Panc1 (cell line): ENCODE results near the gene CA10.

Source experiments
- POLR2AphosphoS5 ChIP-seq: IDR thresholded peaks from 2 replicates; pipeline ENCODE4 v1.6.1; 2012; ENCODE audit warnings: mild to moderate bottlenecking, low read depth, low read length, moderate library complexity
- SIN3A ChIP-seq: IDR thresholded peaks from 2 replicates; pipeline ENCODE4 v1.6.1; 2012; ENCODE audit warnings: low read depth, mild to moderate bottlenecking, low read length, moderate library complexity, borderline replicate concordance; ENCODE audit not compliant: insufficient read depth
- TF ChIP-seq, protein P1 (sequence below): fragments of 450-650 bp; IDR thresholded peaks from 2 replicates; pipeline ENCODE4 v1.5.1; 2017; ENCODE audit warnings: mild to moderate bottlenecking
- TF ChIP-seq, protein P2 (sequence below), 2 experiments: IDR thresholded peaks; 2 replicates each; pipeline ENCODE4 v1.6.1; 2011 to 2012; ENCODE audit warnings: low read depth in 2 of 2, control low read depth in 1 of 2, low read length in 1 of 2, mild to moderate bottlenecking in 1 of 2, moderate library complexity in 1 of 2; ENCODE audit not compliant: insufficient read depth in 1 of 2

DNA sequence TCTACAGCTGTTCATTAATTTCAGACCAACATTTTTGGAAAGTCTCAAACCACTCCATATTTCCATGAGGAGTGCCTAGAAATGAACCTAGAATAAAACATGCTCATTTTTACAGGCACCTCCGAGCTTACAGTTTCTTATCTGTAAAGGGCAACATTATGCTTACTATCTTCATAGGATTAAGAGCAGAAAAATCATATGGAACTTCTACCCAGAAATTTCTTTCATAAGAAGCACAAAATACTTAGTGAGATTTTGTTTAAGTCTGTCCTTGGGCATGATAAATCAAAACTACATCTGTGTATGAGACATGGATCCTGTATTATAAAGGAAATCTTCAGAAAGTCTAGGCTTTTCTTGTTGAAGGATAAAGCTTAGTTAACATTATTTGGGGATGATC, 187.4 kb downstream of the CA10 start:
- TF ChIP-seq, protein P1, sequence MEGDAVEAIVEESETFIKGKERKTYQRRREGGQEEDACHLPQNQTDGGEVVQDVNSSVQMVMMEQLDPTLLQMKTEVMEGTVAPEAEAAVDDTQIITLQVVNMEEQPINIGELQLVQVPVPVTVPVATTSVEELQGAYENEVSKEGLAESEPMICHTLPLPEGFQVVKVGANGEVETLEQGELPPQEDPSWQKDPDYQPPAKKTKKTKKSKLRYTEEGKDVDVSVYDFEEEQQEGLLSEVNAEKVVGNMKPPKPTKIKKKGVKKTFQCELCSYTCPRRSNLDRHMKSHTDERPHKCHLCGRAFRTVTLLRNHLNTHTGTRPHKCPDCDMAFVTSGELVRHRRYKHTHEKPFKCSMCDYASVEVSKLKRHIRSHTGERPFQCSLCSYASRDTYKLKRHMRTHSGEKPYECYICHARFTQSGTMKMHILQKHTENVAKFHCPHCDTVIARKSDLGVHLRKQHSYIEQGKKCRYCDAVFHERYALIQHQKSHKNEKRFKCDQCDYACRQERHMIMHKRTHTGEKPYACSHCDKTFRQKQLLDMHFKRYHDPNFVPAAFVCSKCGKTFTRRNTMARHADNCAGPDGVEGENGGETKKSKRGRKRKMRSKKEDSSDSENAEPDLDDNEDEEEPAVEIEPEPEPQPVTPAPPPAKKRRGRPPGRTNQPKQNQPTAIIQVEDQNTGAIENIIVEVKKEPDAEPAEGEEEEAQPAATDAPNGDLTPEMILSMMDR = no peak
- TF ChIP-seq SIN3A (no peak), POLR2AphosphoS5 (no peak)
- TF ChIP-seq, protein P2, sequence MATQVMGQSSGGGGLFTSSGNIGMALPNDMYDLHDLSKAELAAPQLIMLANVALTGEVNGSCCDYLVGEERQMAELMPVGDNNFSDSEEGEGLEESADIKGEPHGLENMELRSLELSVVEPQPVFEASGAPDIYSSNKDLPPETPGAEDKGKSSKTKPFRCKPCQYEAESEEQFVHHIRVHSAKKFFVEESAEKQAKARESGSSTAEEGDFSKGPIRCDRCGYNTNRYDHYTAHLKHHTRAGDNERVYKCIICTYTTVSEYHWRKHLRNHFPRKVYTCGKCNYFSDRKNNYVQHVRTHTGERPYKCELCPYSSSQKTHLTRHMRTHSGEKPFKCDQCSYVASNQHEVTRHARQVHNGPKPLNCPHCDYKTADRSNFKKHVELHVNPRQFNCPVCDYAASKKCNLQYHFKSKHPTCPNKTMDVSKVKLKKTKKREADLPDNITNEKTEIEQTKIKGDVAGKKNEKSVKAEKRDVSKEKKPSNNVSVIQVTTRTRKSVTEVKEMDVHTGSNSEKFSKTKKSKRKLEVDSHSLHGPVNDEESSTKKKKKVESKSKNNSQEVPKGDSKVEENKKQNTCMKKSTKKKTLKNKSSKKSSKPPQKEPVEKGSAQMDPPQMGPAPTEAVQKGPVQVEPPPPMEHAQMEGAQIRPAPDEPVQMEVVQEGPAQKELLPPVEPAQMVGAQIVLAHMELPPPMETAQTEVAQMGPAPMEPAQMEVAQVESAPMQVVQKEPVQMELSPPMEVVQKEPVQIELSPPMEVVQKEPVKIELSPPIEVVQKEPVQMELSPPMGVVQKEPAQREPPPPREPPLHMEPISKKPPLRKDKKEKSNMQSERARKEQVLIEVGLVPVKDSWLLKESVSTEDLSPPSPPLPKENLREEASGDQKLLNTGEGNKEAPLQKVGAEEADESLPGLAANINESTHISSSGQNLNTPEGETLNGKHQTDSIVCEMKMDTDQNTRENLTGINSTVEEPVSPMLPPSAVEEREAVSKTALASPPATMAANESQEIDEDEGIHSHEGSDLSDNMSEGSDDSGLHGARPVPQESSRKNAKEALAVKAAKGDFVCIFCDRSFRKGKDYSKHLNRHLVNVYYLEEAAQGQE (IDR thresholded peaks at IDR 0.05; ENCODE audit: insufficient read depth in 1 of 2, low read depth in 2 of 2, low read length in 1 of 2) = no peak
